Fibroblast of the aortic adventitia (primary cell): ENCODE data around the gene ABCD1. TPM values are rescaled to one million over a fixed set of nuclear protein-coding genes. Genes with fewer than 3 reads are reported as not detected.

Experiments used
- DNase-seq: peaks from one replicate; pipeline ENCODE4 v3.0.0-alpha.2; 2010; ENCODE audit warnings: low read depth
- H3K4me3 ChIP-seq: 2 replicates; pipeline ENCODE4 v1.5.1; 2011; ENCODE audit warnings: low read depth, mild to moderate bottlenecking, control low read depth, low read length, moderate library complexity
- CTCF ChIP-seq: IDR thresholded peaks from 2 replicates; pipeline ENCODE4 v1.5.1; 2011; ENCODE audit warnings: mild to moderate bottlenecking, low read length, control low read depth, inconsistent platforms; ENCODE audit not compliant: insufficient read depth
- total RNA-seq: library from RNA; depleted of rRNA; stranded (reverse); fragments of >200 nt; gene quantifications from 2 replicates; pipeline ENCODE4 v1.2.3, GENCODE V29; 2012; ENCODE audit warnings: low replicate concordance

ABCD1 gene
- total RNA-seq, 1 donor: 15.5 TPM

- no peak for TF ChIP-seq CTCF
- no peak for DNase-seq
- H3K4me3 ChIP-seq: no peak overlapping the region
These were observed 37.9 kb upstream of the ABCD1 start for GRCh38 chrX:153686711-153687110.

- DNase-seq: peak; percentile 52
- peak within 1 kb of the TSS; percentile 62 for H3K4me3 ChIP-seq
- peak; percentile 26 for TF ChIP-seq CTCF
These were observed 37.3 kb upstream of the ABCD1 start, which contains the start of gene SLC6A8 for GRCh38 chrX:153687121-153688039. SLC6A8 (plus strand) TSS chrX:153687926; CDS start chrX:153688575, 649 bp downstream.

- no peak for DNase-seq
- no peak for TF ChIP-seq CTCF
- H3K4me3 ChIP-seq: no peak overlapping the region
These were observed 36.6 kb upstream of the ABCD1 start for GRCh38 chrX:153688071-153688470.

GRCh38 chrX:153688506-153688905, 36.1 kb upstream of the ABCD1 start:
- DNase-seq: no peak
- TF ChIP-seq CTCF: no peak
- H3K4me3 ChIP-seq: peak overlapping the region; percentile 62

- DNase-seq: peak; percentile 21
- H3K4me3 ChIP-seq: peak overlapping the region; percentile 62
- no peak for TF ChIP-seq CTCF
These were observed 35.6 kb upstream of the ABCD1 start for GRCh38 chrX:153688911-153689590.

- no peak for DNase-seq
- TF ChIP-seq CTCF: peak; percentile 7
- H3K4me3 ChIP-seq: peak overlapping the region; percentile 56
These were observed 34.8 kb upstream of the ABCD1 start for GRCh38 chrX:153689654-153690465.
